GM23248 (cell line): ENCODE data around the gene OBP2A. TPM values are rescaled to one million over a fixed set of nuclear protein-coding genes. Genes with fewer than 3 reads are reported as not detected.

Source experiments
- DNase-seq: peaks from one replicate; pipeline ENCODE4 v3.0.0-alpha.2; 2015
- H2AFZ ChIP-seq: fragments of 200-600 bp; sonication (generic); 2 replicates; pipeline ENCODE4 v1.6.1; 2016; ENCODE audit warnings: antibody characterized with exemption
- H3F3A ChIP-seq: fragments of 200-600 bp; sonication (generic); 2 replicates; pipeline ENCODE4 v1.6.1; 2016; ENCODE audit warnings: mild to moderate bottlenecking, antibody characterized with exemption, mixed run types; ENCODE audit not compliant: insufficient read depth
- H3K27ac ChIP-seq: fragments of 200-600 bp; sonication (generic); 2 replicates; pipeline ENCODE4 v1.5.1; 2016; ENCODE audit warnings: mild to moderate bottlenecking
- H3K27me3 ChIP-seq: fragments of 200-600 bp; sonication (generic); replicated peaks from 2 replicates; pipeline ENCODE4 v1.6.1; 2016; ENCODE audit warnings: mild to moderate bottlenecking; ENCODE audit not compliant: insufficient read depth
- H3K36me3 ChIP-seq: fragments of 200-600 bp; sonication (generic); 2 replicates; pipeline ENCODE4 v1.6.1; 2016; ENCODE audit warnings: low read depth, mild to moderate bottlenecking
- H3K4me1 ChIP-seq: fragments of 200-600 bp; sonication (generic); 2 replicates; pipeline ENCODE4 v1.6.1; 2016; ENCODE audit warnings: mild to moderate bottlenecking; ENCODE audit not compliant: insufficient read depth
- H3K4me2 ChIP-seq: fragments of 200-600 bp; sonication (generic); one replicate; pipeline ENCODE4 v1.6.1; 2016; ENCODE audit warnings: mild to moderate bottlenecking; ENCODE audit not compliant: unreplicated experiment
- H3K4me3 ChIP-seq: fragments of 200-600 bp; sonication (generic); 2 replicates; pipeline ENCODE4 v1.5.1; 2016; ENCODE audit warnings: mild to moderate bottlenecking
- H3K79me2 ChIP-seq: fragments of 200-600 bp; sonication (generic); 2 replicates; pipeline ENCODE4 v1.6.1; 2016; ENCODE audit warnings: mild to moderate bottlenecking; ENCODE audit not compliant: insufficient read depth
- H3K9ac ChIP-seq: fragments of 200-600 bp; sonication (generic); 2 replicates; pipeline ENCODE4 v1.6.1; 2016; ENCODE audit warnings: mild to moderate bottlenecking
- H3K9me2 ChIP-seq: fragments of 200-600 bp; sonication (generic); 2 replicates; pipeline ENCODE4 v1.6.1; 2016; ENCODE audit warnings: mixed run types, mild to moderate bottlenecking, moderate library complexity; ENCODE audit not compliant: insufficient read depth
- H3K9me3 ChIP-seq: fragments of 200-600 bp; sonication (generic); one replicate; pipeline ENCODE4 v1.6.1; 2017; ENCODE audit warnings: low read depth
- H4K20me1 ChIP-seq: fragments of 200-600 bp; sonication (generic); 2 replicates; pipeline ENCODE4 v1.6.0; 2016; ENCODE audit not compliant: insufficient read depth
- EZH2 ChIP-seq: fragments of 200-600 bp; sonication (generic); IDR thresholded peaks from 2 replicates; pipeline ENCODE4 v1.6.1; 2018; ENCODE audit warnings: antibody characterized with exemption, mild to moderate bottlenecking; ENCODE audit not compliant: insufficient read depth, poor library complexity, severe bottlenecking
- EZH2phosphoT487 ChIP-seq: fragments of 200-600 bp; sonication (generic); IDR thresholded peaks from 2 replicates; pipeline ENCODE4 v1.6.1; 2018; ENCODE audit warnings: antibody characterized with exemption, moderate library complexity, mild to moderate bottlenecking, low read depth; ENCODE audit not compliant: insufficient read depth
- WGBS, 2 experiments: methylation state at CpG; one replicate each; pipeline ENCODE4 v1.1.6; 2015 to 2017; ENCODE audit warnings: low lambda C conversion rate in 2 of 2, low coverage in 1 of 2; ENCODE audit errors: missing lambda C conversion rate in 2 of 2; 5-methylcytosine and 5-hydroxymethylcytosine counted together
- in situ Hi-C: fragments of 300-500 bp; cut with MboI; formaldehyde crosslinking; loops from 2 replicates; pipeline ENCODE4 v1.15.0; 2020
- polyA plus RNA-seq: library from polyadenylated mRNA; unstranded; fragments of >200 nt; fragmentation: Nextera tagmentation; extraction: Ambion mirVana; gene quantifications from 2 replicates; pipeline ENCODE4 v1.2.1, GENCODE V29; 2016
- total RNA-seq: library from RNA; depleted of rRNA; stranded (reverse); fragments of >200 nt; shearing (Covaris generic); gene quantifications from 2 replicates; pipeline ENCODE4 v1.2.3, GENCODE V29; 2014

Gene OBP2A
- total and polyA plus RNA-seq, 2 experiments from 2014 or later: not detected

GRCh38 chr9:135579356-135579755, 33.4 kb downstream of the OBP2A start:
- no peak overlapping the region for H3K9ac ChIP-seq
- H4K20me1 ChIP-seq: no peaks in the 10 kb centered on the region
- no peaks in the 10 kb centered on the region for H3K9me2 ChIP-seq
- no peaks in the 10 kb centered on the region for H3K27me3 ChIP-seq
- H3K4me3 ChIP-seq: no peak overlapping the region
- H2AFZ ChIP-seq: no peak overlapping the region
- 14 to 21% methylated on average over 2 of the region's 2 CpGs for WGBS, 2 experiments
- H3K9me3 ChIP-seq: no peaks in the 10 kb centered on the region
- no peak for TF ChIP-seq EZH2
- TF ChIP-seq EZH2phosphoT487: no peak
- H3K4me1 ChIP-seq: no peaks in the 10 kb centered on the region
- H3K27ac ChIP-seq: no peak overlapping the region
- no peaks in the 10 kb centered on the region for H3F3A ChIP-seq
- in situ Hi-C loops: no loop called here
- H3K4me2 ChIP-seq: no peak overlapping the region
- no peak for DNase-seq
- H3K36me3 ChIP-seq: no peaks in the 10 kb centered on the region
- H3K79me2 ChIP-seq: no peaks in the 10 kb centered on the region

- no peak overlapping the region for H3K4me3 ChIP-seq
- no peaks in the 10 kb centered on the region for H3K36me3 ChIP-seq
- H3F3A ChIP-seq: no peaks in the 10 kb centered on the region
- H3K9ac ChIP-seq: no peak overlapping the region
- no peaks in the 10 kb centered on the region for H3K9me3 ChIP-seq
- no peaks in the 10 kb centered on the region for H4K20me1 ChIP-seq
- H3K4me2 ChIP-seq: no peak overlapping the region
- in situ Hi-C loops: no loop called here
- no peak overlapping the region for H3K27ac ChIP-seq
- no peak for DNase-seq
- TF ChIP-seq EZH2: no peak
- TF ChIP-seq EZH2phosphoT487: no peak
- 17 to 21% methylated on average over 10 of the region's 10 CpGs for WGBS, 2 experiments
- H2AFZ ChIP-seq: no peak overlapping the region
- no peaks in the 10 kb centered on the region for H3K4me1 ChIP-seq
- H3K79me2 ChIP-seq: no peaks in the 10 kb centered on the region
- H3K27me3 ChIP-seq: no peaks in the 10 kb centered on the region
- H3K9me2 ChIP-seq: no peaks in the 10 kb centered on the region
Observed at GRCh38 chr9:135579889-135580660, 34.1 kb downstream of the OBP2A start.

- no peak for DNase-seq
- WGBS, 2 experiments: 51 to 58% methylated on average over 11 of the region's 11 CpGs
- TF ChIP-seq EZH2phosphoT487 (no peak), EZH2 (no peak)
- Histone ChIP-seq H3K36me3 (no peaks in the 10 kb centered on the region), H2AFZ (no peak overlapping the region), H3K9me3 (no peaks in the 10 kb centered on the region), H3K9me2 (no peaks in the 10 kb centered on the region), H3K27ac (no peak overlapping the region), H3K4me1 (no peaks in the 10 kb centered on the region), H3K27me3 (no peaks in the 10 kb centered on the region), H3K4me2 (no peak overlapping the region), H3K4me3 (no peak overlapping the region), H3K79me2 (no peaks in the 10 kb centered on the region), H3K9ac (no peak overlapping the region), H4K20me1 (no peaks in the 10 kb centered on the region), H3F3A (no peaks in the 10 kb centered on the region)
- in situ Hi-C loops: no loop called here
Observed at GRCh38 chr9:135580664-135581380, 34.9 kb downstream of the OBP2A start.

- Histone ChIP-seq H3K9me3 (no peaks in the 10 kb centered on the region), H3K36me3 (no peaks in the 10 kb centered on the region), H3K4me3 (no peak overlapping the region), H3K4me2 (no peak overlapping the region), H3F3A (no peaks in the 10 kb centered on the region), H3K9ac (no peak overlapping the region), H3K27me3 (no peaks in the 10 kb centered on the region), H4K20me1 (no peaks in the 10 kb centered on the region), H3K9me2 (no peaks in the 10 kb centered on the region), H3K79me2 (no peaks in the 10 kb centered on the region), H3K4me1 (no peaks in the 10 kb centered on the region), H3K27ac (no peak overlapping the region), H2AFZ (no peak overlapping the region)
- no peak for DNase-seq
- in situ Hi-C loops: no loop called here
- WGBS, 2 experiments: 52 to 53% methylated on average over 18 of the region's 18 CpGs
- TF ChIP-seq EZH2phosphoT487 (no peak), EZH2 (no peak)
Observed at GRCh38 chr9:135581636-135582426, 35.9 kb downstream of the OBP2A start.
